PFSK-1 (cell line): Measurements from ENCODE around the gene TNFAIP8L1.

Experiments used
- FOXP2 ChIP-seq: optimal IDR thresholded peaks from 2 replicates; pipeline ENCODE3; 2011; ENCODE audit warnings: borderline replicate concordance, control low read depth, inconsistent platforms; ENCODE audit not compliant: insufficient read depth; ENCODE audit errors: extremely low read length, extremely low read depth
- POLR2AphosphoS5 ChIP-seq: IDR thresholded peaks from 2 replicates; pipeline ENCODE4 v1.6.1; 2012; ENCODE audit warnings: low read depth, mild to moderate bottlenecking, control low read depth, low read length, moderate library complexity
- REST ChIP-seq, 2 experiments: IDR thresholded peaks; 2 replicates each; pipeline versions ENCODE4 v1.6.1 to v1.8.0; 2011 to 2012; ENCODE audit warnings: low read depth in 2 of 2, low read length in 2 of 2, control low read depth in 1 of 2, inconsistent platforms in 1 of 2, mild to moderate bottlenecking in 1 of 2, moderate library complexity in 1 of 2; ENCODE audit not compliant: insufficient read depth in 1 of 2
- SIN3A ChIP-seq: IDR thresholded peaks from 2 replicates; pipeline ENCODE4 v1.6.1; 2012; ENCODE audit warnings: mild to moderate bottlenecking, low read length, moderate library complexity, borderline replicate concordance; ENCODE audit not compliant: insufficient read depth
- TAF1 ChIP-seq: IDR thresholded peaks from 2 replicates; pipeline ENCODE4 v1.6.1; 2012; ENCODE audit warnings: low read length, control low read depth, borderline replicate concordance; ENCODE audit not compliant: insufficient read depth

TNFAIP8L1 gene

DNA sequence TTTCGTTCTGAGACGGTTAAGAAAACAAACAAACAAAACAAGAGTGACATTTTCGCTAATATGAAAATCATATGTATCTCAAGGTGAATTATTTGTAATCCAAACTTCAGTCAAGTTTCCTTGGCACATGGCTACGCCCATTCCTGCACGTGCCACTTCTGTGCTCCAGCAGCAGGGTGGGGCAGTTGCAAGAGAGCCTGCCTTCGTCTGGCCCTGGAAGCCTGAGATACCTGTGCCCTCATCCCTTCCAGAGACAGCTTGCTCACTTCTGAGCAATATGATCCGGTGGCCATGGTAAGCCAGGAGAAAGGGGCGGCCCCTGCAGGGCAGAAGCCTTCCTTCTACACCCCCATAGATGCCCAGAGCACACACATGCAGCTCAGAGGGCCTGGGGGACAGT lies 62.2 kb downstream of the TNFAIP8L1 start:
- no peak for TF ChIP-seq TAF1

GRCh38 chr19:4702764-4703163 lies 63.4 kb downstream of the TNFAIP8L1 start:
- no peak for TF ChIP-seq POLR2AphosphoS5
- TF ChIP-seq SIN3A, result no peak
- no peak for TF ChIP-seq FOXP2
- no peak for TF ChIP-seq REST (IDR thresholded peaks at IDR 0.05; ENCODE audit: insufficient read depth in 1 of 2, low read depth in 2 of 2, low read length in 2 of 2)
- no peak for TF ChIP-seq TAF1

GRCh38 chr19:4703671-4704316 lies 64.5 kb downstream of the TNFAIP8L1 start:
- TF ChIP-seq FOXP2 (no peak), TAF1 (no peak), POLR2AphosphoS5 (no peak), REST (IDR thresholded peaks at IDR 0.05; ENCODE audit: insufficient read depth in 1 of 2, low read depth in 2 of 2, low read length in 2 of 2) (no peak), SIN3A (no peak)

DNA sequence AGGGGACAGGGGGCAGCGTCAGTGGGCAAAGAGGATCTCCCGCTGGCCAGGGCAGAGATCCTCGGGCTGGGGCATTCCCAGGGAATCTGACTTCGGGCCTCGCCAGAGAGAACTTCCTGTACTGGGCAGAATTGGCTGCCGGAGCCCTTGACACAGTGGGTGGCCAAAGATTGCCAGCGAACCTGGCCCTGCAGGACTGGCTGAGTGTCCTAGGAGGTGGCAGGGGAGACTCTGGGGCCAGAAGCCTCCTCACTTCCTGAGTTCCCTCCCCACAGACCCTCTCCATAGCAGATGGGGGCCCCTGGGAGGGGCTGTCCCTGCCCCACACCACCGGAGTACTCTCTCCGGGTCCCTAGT lies 65.0 kb downstream of the TNFAIP8L1 start:
- no peak for TF ChIP-seq TAF1
- TF ChIP-seq FOXP2, result no peak
- TF ChIP-seq REST (IDR thresholded peaks at IDR 0.05; ENCODE audit: insufficient read depth in 1 of 2, low read depth in 2 of 2, low read length in 2 of 2), result no peak
- TF ChIP-seq POLR2AphosphoS5, result no peak
- TF ChIP-seq SIN3A, result no peak
